ENCODE measurements around the gene TAC3.
"Not testable (repeated sequence)": the region's sequence is repeated elsewhere in the genome, so short reads cannot be mapped to it uniquely, and the experiment has no call there.

The TAC3 gene

DNA sequence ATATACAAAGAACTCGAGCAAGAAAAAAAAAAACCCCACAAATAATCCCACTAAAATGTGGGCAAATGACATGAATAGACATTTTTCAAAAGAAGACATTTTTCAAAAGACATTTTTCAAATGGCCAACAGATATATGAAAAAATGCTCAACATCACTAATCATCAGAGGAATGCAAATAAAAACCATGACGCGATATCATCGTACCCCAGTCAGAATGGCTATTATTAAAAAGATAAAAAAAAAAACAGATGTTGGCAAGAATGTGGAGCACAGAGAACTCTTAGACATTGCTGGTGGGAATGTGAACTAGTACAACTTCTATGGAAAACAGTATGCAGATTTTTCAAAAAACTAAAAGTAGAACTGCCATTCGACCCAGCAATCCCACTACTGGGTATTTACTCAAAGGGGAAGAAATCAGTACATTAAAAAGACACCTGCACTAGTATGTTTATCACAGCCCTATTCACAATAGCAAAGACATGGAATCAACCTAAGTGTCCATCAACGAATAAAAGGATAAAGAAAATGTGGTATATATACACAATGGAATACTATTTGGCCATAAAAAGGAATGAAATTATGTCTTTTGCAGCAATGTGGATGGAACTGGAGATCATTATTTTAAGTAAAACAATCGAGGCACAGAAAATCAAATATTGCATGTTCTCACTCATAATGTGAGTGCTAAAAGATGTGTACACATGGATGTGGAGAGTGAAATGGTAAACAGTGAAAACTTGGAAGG, 26.3 kb downstream of the TAC3 start:
- Histone ChIP-seq H3K4me1 (ENCODE audit: control insufficient read depth, insufficient read depth, low read length) (peaks cover 11% of the 10 kb centered on the region), H3K27me3 (ENCODE audit: control insufficient read depth, insufficient read depth, low read length) (no peaks in the 10 kb centered on the region), H3K4me3 (ENCODE audit: low read depth, low read length) (no peak overlapping the region), H3K9ac (ENCODE audit: low read depth, low read length) (no peak overlapping the region), H3K36me3 (ENCODE audit: control insufficient read depth, insufficient read depth, low read length) (no peaks in the 10 kb centered on the region), H3K9me3 (ENCODE audit: control insufficient read depth, insufficient read depth, low read length) (no peaks in the 10 kb centered on the region)

DNA sequence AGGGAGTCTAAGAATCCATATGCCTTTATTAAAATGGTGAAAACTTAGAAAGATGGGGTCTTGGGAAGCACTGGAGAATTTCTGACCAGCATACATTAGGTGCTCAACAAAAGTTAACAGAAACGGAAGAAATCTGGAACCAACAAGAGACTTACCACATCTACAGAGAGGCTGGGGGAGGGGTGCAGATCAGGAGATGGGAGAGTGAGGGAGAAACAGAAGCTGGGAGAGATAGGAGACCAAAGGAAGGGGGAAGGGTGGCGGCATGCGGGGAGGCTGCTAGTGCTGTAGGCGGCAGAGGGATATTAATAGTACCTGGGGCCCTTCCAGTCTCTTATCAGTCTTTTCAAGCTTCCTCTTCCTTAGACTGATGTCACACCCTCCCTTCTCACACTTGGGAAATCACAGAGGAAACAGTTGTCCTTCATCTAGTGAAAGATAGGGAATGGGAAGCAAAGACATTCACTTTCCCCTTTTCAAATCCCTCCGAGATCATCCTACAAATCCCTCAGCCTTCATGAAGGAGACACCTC, 28.1 kb downstream of the TAC3 start:
- Histone ChIP-seq H3K36me3 (ENCODE audit: control insufficient read depth, insufficient read depth, low read length) (no peaks in the 10 kb centered on the region), H3K9ac (ENCODE audit: low read depth, low read length) (no peak overlapping the region), H3K9me3 (ENCODE audit: control insufficient read depth, insufficient read depth, low read length) (no peaks in the 10 kb centered on the region), H3K4me3 (ENCODE audit: low read depth, low read length) (no peak overlapping the region), H3K4me1 (ENCODE audit: control insufficient read depth, insufficient read depth, low read length) (peaks cover 9% of the 10 kb centered on the region), H3K27me3 (ENCODE audit: control insufficient read depth, insufficient read depth, low read length) (no peaks in the 10 kb centered on the region)

- H3K9me3 ChIP-seq (ENCODE audit: control insufficient read depth, insufficient read depth, low read length): no peaks in the 10 kb centered on the region
- no peaks in the 10 kb centered on the region for H3K36me3 ChIP-seq (ENCODE audit: control insufficient read depth, insufficient read depth, low read length)
- H3K4me1 ChIP-seq (ENCODE audit: control insufficient read depth, insufficient read depth, low read length): peaks cover 9% of the 10 kb centered on the region
- H3K9ac ChIP-seq (ENCODE audit: low read depth, low read length): no peak overlapping the region
- no peaks in the 10 kb centered on the region for H3K27me3 ChIP-seq (ENCODE audit: control insufficient read depth, insufficient read depth, low read length)
- H3K4me3 ChIP-seq (ENCODE audit: low read depth, low read length): no peak overlapping the region
These were observed 28.7 kb downstream of the TAC3 start for GRCh38 chr12:56987551-56988053.

GRCh38 chr12:56987011-56987410, 29.3 kb downstream of the TAC3 start:
- no peak overlapping the region for H3K4me3 ChIP-seq (ENCODE audit: low read depth, low read length)

DNA sequence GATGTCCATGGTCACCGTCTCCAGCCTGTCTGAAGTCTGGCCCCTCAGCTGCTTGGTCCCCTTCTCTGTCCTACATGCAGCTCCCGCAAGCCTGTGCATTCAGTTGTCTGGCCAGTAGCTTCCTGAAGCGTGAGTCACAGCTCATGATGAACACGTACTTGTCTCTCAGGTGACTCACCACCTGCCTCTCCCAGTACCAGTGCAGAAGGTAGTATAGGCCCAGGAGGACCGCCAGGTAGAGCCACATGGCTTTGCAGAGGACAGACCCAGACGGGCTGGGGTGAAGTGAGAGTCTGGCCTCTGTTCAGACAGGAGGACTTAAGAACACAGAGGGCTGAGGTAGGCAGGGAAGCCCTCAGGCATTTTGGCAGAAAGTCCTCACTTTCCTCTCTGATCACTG, 30.6 kb downstream of the TAC3 start:
- not testable (repeated sequence) for H3K9ac ChIP-seq (ENCODE audit: low read depth, low read length); H3K9me3 ChIP-seq (ENCODE audit: control insufficient read depth, insufficient read depth, low read length); H3K27me3 ChIP-seq (ENCODE audit: control insufficient read depth, insufficient read depth, low read length); H3K4me1 ChIP-seq (ENCODE audit: control insufficient read depth, insufficient read depth, low read length); H3K36me3 ChIP-seq (ENCODE audit: control insufficient read depth, insufficient read depth, low read length); H3K4me3 ChIP-seq (ENCODE audit: low read depth, low read length)

More at GRCh38 chr12:56987011-56987410, 29.3 kb downstream of the TAC3 start:
- Histone ChIP-seq H3K9me3 (ENCODE audit: control insufficient read depth, insufficient read depth, low read length) (no peaks in the 10 kb centered on the region), H3K36me3 (ENCODE audit: control insufficient read depth, insufficient read depth, low read length) (no peaks in the 10 kb centered on the region), H3K4me1 (ENCODE audit: control insufficient read depth, insufficient read depth, low read length) (peaks cover 9% of the 10 kb centered on the region), H3K9ac (ENCODE audit: low read depth, low read length) (no peak overlapping the region), H3K27me3 (ENCODE audit: control insufficient read depth, insufficient read depth, low read length) (no peaks in the 10 kb centered on the region)

DNA sequence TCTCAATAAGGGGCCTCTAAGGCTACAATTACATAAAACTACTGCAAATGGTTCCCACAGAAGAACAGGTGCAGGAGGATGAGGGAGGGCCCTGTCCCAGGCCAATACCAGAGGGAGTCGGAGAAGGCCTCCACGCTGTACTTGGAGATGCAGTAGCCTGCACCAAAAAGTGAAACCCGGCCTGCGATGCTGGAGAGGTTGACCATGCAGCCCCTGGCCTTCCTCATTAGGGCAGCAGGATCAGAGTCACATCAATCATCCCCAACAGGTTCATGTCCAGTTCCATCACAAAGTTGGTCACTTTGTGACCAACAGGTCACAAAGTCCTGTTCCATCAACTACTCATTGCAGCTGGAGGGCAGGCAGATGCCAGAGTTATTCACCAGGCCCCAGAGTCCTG, 32.9 kb downstream of the TAC3 start:
- Histone ChIP-seq H3K36me3 (ENCODE audit: control insufficient read depth, insufficient read depth, low read length) (no peaks in the 10 kb centered on the region), H3K27me3 (ENCODE audit: control insufficient read depth, insufficient read depth, low read length) (no peaks in the 10 kb centered on the region)

GRCh38 chr12:56982578-56983236, 33.6 kb downstream of the TAC3 start:
- not testable (repeated sequence) for H3K9me3 ChIP-seq (ENCODE audit: control insufficient read depth, insufficient read depth, low read length); H3K36me3 ChIP-seq (ENCODE audit: control insufficient read depth, insufficient read depth, low read length); H3K4me3 ChIP-seq (ENCODE audit: low read depth, low read length); H3K27me3 ChIP-seq (ENCODE audit: control insufficient read depth, insufficient read depth, low read length); H3K9ac ChIP-seq (ENCODE audit: low read depth, low read length); H3K4me1 ChIP-seq (ENCODE audit: control insufficient read depth, insufficient read depth, low read length)

More for the DNA sequence above, 32.9 kb downstream of the TAC3 start:
- Histone ChIP-seq H3K4me1 (ENCODE audit: control insufficient read depth, insufficient read depth, low read length) (peaks cover 6% of the 10 kb centered on the region), H3K9me3 (ENCODE audit: control insufficient read depth, insufficient read depth, low read length) (no peaks in the 10 kb centered on the region), H3K4me3 (ENCODE audit: low read depth, low read length) (no peak overlapping the region), H3K9ac (ENCODE audit: low read depth, low read length) (no peak overlapping the region)

- Histone ChIP-seq H3K4me3 (ENCODE audit: low read depth, low read length) (no peak overlapping the region), H3K4me1 (ENCODE audit: control insufficient read depth, insufficient read depth, low read length) (no peaks in the 10 kb centered on the region), H3K9ac (ENCODE audit: low read depth, low read length) (no peak overlapping the region), H3K27me3 (ENCODE audit: control insufficient read depth, insufficient read depth, low read length) (no peaks in the 10 kb centered on the region), H3K36me3 (ENCODE audit: control insufficient read depth, insufficient read depth, low read length) (no peaks in the 10 kb centered on the region), H3K9me3 (ENCODE audit: control insufficient read depth, insufficient read depth, low read length) (no peaks in the 10 kb centered on the region)
These were observed 35.3 kb downstream of the TAC3 start for GRCh38 chr12:56980941-56981530.

- Histone ChIP-seq H3K9me3 (ENCODE audit: control insufficient read depth, insufficient read depth, low read length) (no peaks in the 10 kb centered on the region), H3K27me3 (ENCODE audit: control insufficient read depth, insufficient read depth, low read length) (no peaks in the 10 kb centered on the region), H3K4me1 (ENCODE audit: control insufficient read depth, insufficient read depth, low read length) (no peaks in the 10 kb centered on the region), H3K4me3 (ENCODE audit: low read depth, low read length) (no peak overlapping the region), H3K36me3 (ENCODE audit: control insufficient read depth, insufficient read depth, low read length) (no peaks in the 10 kb centered on the region), H3K9ac (ENCODE audit: low read depth, low read length) (no peak overlapping the region)
These were observed 36.1 kb downstream of the TAC3 start for GRCh38 chr12:56980268-56980667.

- no peak overlapping the region for H3K4me3 ChIP-seq (ENCODE audit: low read depth, low read length)
- H3K9me3 ChIP-seq (ENCODE audit: control insufficient read depth, insufficient read depth, low read length): no peaks in the 10 kb centered on the region
- no peaks in the 10 kb centered on the region for H3K4me1 ChIP-seq (ENCODE audit: control insufficient read depth, insufficient read depth, low read length)
- no peaks in the 10 kb centered on the region for H3K36me3 ChIP-seq (ENCODE audit: control insufficient read depth, insufficient read depth, low read length)
- no peaks in the 10 kb centered on the region for H3K27me3 ChIP-seq (ENCODE audit: control insufficient read depth, insufficient read depth, low read length)
- no peak overlapping the region for H3K9ac ChIP-seq (ENCODE audit: low read depth, low read length)
These were observed 36.7 kb downstream of the TAC3 start for GRCh38 chr12:56979628-56980027.

DNA sequence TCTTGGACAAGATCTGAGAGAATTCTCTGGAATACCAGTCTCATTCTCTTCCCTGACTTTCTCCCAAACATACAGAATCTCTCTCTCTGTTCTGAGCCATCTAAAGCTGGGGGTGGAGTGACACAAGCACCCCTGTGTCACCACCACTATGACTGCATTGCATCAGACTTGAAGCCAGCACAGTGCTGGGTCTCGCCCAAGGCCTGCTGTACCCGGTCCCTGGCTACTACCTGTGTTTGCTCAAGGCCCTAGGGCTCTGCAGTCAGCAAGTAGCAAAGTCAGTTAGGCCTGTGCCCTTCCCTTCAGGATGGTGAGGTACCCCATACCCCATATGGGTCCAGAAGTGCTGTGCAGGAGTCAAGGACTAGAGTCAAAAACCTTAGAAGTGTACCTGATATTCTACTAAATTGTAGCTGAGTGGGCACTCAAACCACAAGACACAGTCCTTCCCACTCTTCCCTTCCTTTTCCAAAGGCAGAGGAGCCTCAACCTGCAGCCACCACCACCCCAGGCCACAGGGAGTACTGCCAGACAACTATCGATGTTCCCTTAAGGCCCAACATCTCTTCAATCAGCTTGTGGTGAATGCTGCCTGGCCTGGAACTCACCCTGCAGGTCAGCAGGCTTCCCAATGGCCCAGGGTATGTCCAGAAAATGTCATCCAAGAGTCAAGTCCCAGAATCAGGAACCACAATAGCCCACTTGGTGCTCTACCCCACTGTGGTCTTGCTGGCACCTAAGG, 37.8 kb downstream of the TAC3 start:
- Histone ChIP-seq H3K4me3 (ENCODE audit: low read depth, low read length) (no peak overlapping the region), H3K4me1 (ENCODE audit: control insufficient read depth, insufficient read depth, low read length) (no peaks in the 10 kb centered on the region), H3K9ac (ENCODE audit: low read depth, low read length) (no peak overlapping the region), H3K9me3 (ENCODE audit: control insufficient read depth, insufficient read depth, low read length) (no peaks in the 10 kb centered on the region), H3K27me3 (ENCODE audit: control insufficient read depth, insufficient read depth, low read length) (no peaks in the 10 kb centered on the region), H3K36me3 (ENCODE audit: control insufficient read depth, insufficient read depth, low read length) (no peaks in the 10 kb centered on the region)
